Stomach (tissue), 4 donors: ENCODE measurements around the gene REEP2.

Experiments used
- EP300 ChIP-seq: sonication (generic); formaldehyde crosslinking; IDR thresholded peaks from one replicate; pipeline ENCODE4 v1.6.1; 2017; ENCODE audit warnings: antibody characterized with exemption
- POLR2A ChIP-seq, 4 donors: fragments of 450-650 bp; IDR thresholded peaks; one replicate each; pipeline ENCODE4 v1.6.1; 2016; ENCODE audit warnings: antibody characterized with exemption in 4 of 4, control low read depth in 2 of 4, mild to moderate bottlenecking in 1 of 4, moderate library complexity in 1 of 4
- TF ChIP-seq, protein P1 (sequence below), 7 experiments: fragments of 450-650 bp in 4 of 7; fragments of 200-600 bp in 3 of 7; sonication (generic) in 3 of 7; IDR thresholded peaks; one replicate each; pipeline ENCODE4 v1.5.1; 2016 to 2019; ENCODE audit warnings: antibody characterized with exemption in 7 of 7, control low read depth in 2 of 7, mild to moderate bottlenecking in 1 of 7

GRCh38 chr5:138438724-138439476 is at the start of gene REEP2:
- TF ChIP-seq, protein P1, sequence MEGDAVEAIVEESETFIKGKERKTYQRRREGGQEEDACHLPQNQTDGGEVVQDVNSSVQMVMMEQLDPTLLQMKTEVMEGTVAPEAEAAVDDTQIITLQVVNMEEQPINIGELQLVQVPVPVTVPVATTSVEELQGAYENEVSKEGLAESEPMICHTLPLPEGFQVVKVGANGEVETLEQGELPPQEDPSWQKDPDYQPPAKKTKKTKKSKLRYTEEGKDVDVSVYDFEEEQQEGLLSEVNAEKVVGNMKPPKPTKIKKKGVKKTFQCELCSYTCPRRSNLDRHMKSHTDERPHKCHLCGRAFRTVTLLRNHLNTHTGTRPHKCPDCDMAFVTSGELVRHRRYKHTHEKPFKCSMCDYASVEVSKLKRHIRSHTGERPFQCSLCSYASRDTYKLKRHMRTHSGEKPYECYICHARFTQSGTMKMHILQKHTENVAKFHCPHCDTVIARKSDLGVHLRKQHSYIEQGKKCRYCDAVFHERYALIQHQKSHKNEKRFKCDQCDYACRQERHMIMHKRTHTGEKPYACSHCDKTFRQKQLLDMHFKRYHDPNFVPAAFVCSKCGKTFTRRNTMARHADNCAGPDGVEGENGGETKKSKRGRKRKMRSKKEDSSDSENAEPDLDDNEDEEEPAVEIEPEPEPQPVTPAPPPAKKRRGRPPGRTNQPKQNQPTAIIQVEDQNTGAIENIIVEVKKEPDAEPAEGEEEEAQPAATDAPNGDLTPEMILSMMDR (IDR thresholded peaks at IDR 0.05): no peak
- TF ChIP-seq EP300 (no peak), POLR2A (IDR thresholded peaks at IDR 0.05) (no peak)
